T-helper 17 cell (primary cell): ENCODE results near the gene SLC35D1. TPM values are rescaled to one million over a fixed set of nuclear protein-coding genes. Genes with fewer than 3 reads are reported as not detected.
A peak's percentile ranks its signal among the peaks of the same experiment; 100 is the strongest.

Experiments
- ATAC-seq: fragments of 150-1000 bp; cut with Tn5 transposase; 2 replicates; pipeline ENCODE4 v1.10.0; 2021; ENCODE audit warnings: mild to moderate bottlenecking, moderate library complexity
- DNase-seq, 3 donors: peaks; one replicate each; pipeline versions ENCODE4 v3.0.0 to v3.0.0-alpha.2; 2020 to 2021
- H3K9me3 ChIP-seq: one replicate; pipeline ENCODE4 v1.7.0; 2013; ENCODE audit warnings: low read length, mild to moderate bottlenecking; ENCODE audit not compliant: control insufficient read depth, poor library complexity, severe bottlenecking
- H3K27ac Mint-ChIP-seq: one replicate; pipeline ENCODE4 v1.8.0; 2022; ENCODE audit warnings: mild to moderate bottlenecking, moderate library complexity, mixed read lengths
- H3K27me3 Mint-ChIP-seq: one replicate; pipeline ENCODE4 v1.8.0; 2022; ENCODE audit warnings: mixed read lengths
- H3K36me3 Mint-ChIP-seq: one replicate; pipeline ENCODE4 v1.8.0; 2022; ENCODE audit warnings: low read depth, mixed read lengths
- H3K4me1 Mint-ChIP-seq: one replicate; pipeline ENCODE4 v1.8.0; 2022; ENCODE audit warnings: mild to moderate bottlenecking, mixed read lengths
- H3K4me3 Mint-ChIP-seq: one replicate; pipeline ENCODE4 v1.8.0; 2022; ENCODE audit warnings: mild to moderate bottlenecking, moderate library complexity, mixed read lengths
- total RNA-seq, 4 donors: library from RNA in 2 of 4; stranded (reverse) in 2 of 4; gene quantifications; one replicate each; pipeline ENCODE4 v1.2.3 and lab custom pipeline; 2022 to 2026

The SLC35D1 gene
- total RNA-seq, 2 donors from 2014 or later = 10.5 to 14.1 TPM

GRCh38 chr1:67031121-67031858, 22.7 kb downstream of the SLC35D1 start:
- H3K4me3 Mint-ChIP-seq = no peak overlapping the region
- H3K36me3 Mint-ChIP-seq = peaks cover 4% of the 10 kb centered on the region
- H3K9me3 ChIP-seq = no peaks in the 10 kb centered on the region
- ATAC-seq = no peak
- peaks cover 5% of the 10 kb centered on the region for H3K4me1 Mint-ChIP-seq
- no peak overlapping the region for H3K27ac Mint-ChIP-seq
- no peaks in the 10 kb centered on the region for H3K27me3 Mint-ChIP-seq
- DNase-seq = no peak

- H3K27ac Mint-ChIP-seq = no peak overlapping the region
- no peaks in the 10 kb centered on the region for H3K9me3 ChIP-seq
- H3K36me3 Mint-ChIP-seq = peaks cover 4% of the 10 kb centered on the region
- DNase-seq (no peak), ATAC-seq (no peak)
- no peak overlapping the region for H3K4me3 Mint-ChIP-seq
- peaks cover 5% of the 10 kb centered on the region for H3K4me1 Mint-ChIP-seq
- H3K27me3 Mint-ChIP-seq = no peaks in the 10 kb centered on the region
Observed at GRCh38 chr1:67029472-67029871, 24.5 kb downstream of the SLC35D1 start.

GRCh38 chr1:67020765-67021164, 33.2 kb downstream of the SLC35D1 start:
- peaks cover 11% of the 10 kb centered on the region for H3K4me1 Mint-ChIP-seq
- ATAC-seq (no peak), DNase-seq (no peak)
- H3K27me3 Mint-ChIP-seq = no peaks in the 10 kb centered on the region
- no peak overlapping the region for H3K27ac Mint-ChIP-seq
- H3K4me3 Mint-ChIP-seq = no peak overlapping the region
- H3K36me3 Mint-ChIP-seq = peaks cover 12% of the 10 kb centered on the region
- H3K9me3 ChIP-seq = no peaks in the 10 kb centered on the region

- no peak overlapping the region for H3K27ac Mint-ChIP-seq
- H3K4me1 Mint-ChIP-seq = peaks cover 11% of the 10 kb centered on the region
- no peaks in the 10 kb centered on the region for H3K9me3 ChIP-seq
- DNase-seq (no peak), ATAC-seq (no peak)
- no peaks in the 10 kb centered on the region for H3K27me3 Mint-ChIP-seq
- peaks cover 12% of the 10 kb centered on the region for H3K36me3 Mint-ChIP-seq
- H3K4me3 Mint-ChIP-seq = no peak overlapping the region
Observed at GRCh38 chr1:67020304-67020703, 33.6 kb downstream of the SLC35D1 start.

GRCh38 chr1:67019600-67020136, 34.3 kb downstream of the SLC35D1 start:
- Mint-ChIP-seq H3K27me3 (no peaks in the 10 kb centered on the region), H3K27ac (no peak overlapping the region), H3K36me3 (peaks cover 12% of the 10 kb centered on the region)

GRCh38 chr1:67019121-67019520, 34.8 kb downstream of the SLC35D1 start:
- H3K4me1 Mint-ChIP-seq = peaks cover 11% of the 10 kb centered on the region
- H3K4me3 Mint-ChIP-seq = no peak overlapping the region
- ATAC-seq (no peak), DNase-seq (no peak)
- peaks cover 12% of the 10 kb centered on the region for H3K36me3 Mint-ChIP-seq
- H3K9me3 ChIP-seq = no peaks in the 10 kb centered on the region
- H3K27me3 Mint-ChIP-seq = no peaks in the 10 kb centered on the region
- H3K27ac Mint-ChIP-seq = no peak overlapping the region

More at GRCh38 chr1:67019600-67020136, 34.3 kb downstream of the SLC35D1 start:
- H3K9me3 ChIP-seq = no peaks in the 10 kb centered on the region
- Mint-ChIP-seq H3K4me1 (peaks cover 11% of the 10 kb centered on the region), H3K4me3 (no peak overlapping the region)
- no peak for ATAC-seq
- no peak for DNase-seq

- ATAC-seq = no peak
Observed at GRCh38 chr1:67018574-67018973, 35.4 kb downstream of the SLC35D1 start.

GRCh38 chr1:67013573-67013972, 40.4 kb downstream of the SLC35D1 start:
- Mint-ChIP-seq H3K4me3 (no peak overlapping the region), H3K4me1 (no peaks in the 10 kb centered on the region), H3K36me3 (no peaks in the 10 kb centered on the region), H3K27me3 (no peaks in the 10 kb centered on the region), H3K27ac (no peak overlapping the region)
- no peaks in the 10 kb centered on the region for H3K9me3 ChIP-seq
- DNase-seq (no peak), ATAC-seq (no peak)

More at GRCh38 chr1:67018574-67018973, 35.4 kb downstream of the SLC35D1 start:
- H3K4me3 Mint-ChIP-seq = no peak overlapping the region
- H3K36me3 Mint-ChIP-seq = peaks cover 12% of the 10 kb centered on the region
- no peak overlapping the region for H3K27ac Mint-ChIP-seq
- no peaks in the 10 kb centered on the region for H3K27me3 Mint-ChIP-seq
- H3K4me1 Mint-ChIP-seq = peaks cover 11% of the 10 kb centered on the region
- no peaks in the 10 kb centered on the region for H3K9me3 ChIP-seq
- DNase-seq = no peak

GRCh38 chr1:67009792-67010191, 44.2 kb downstream of the SLC35D1 start:
- peaks cover 5% of the 10 kb centered on the region for H3K36me3 Mint-ChIP-seq
- H3K27me3 Mint-ChIP-seq = no peaks in the 10 kb centered on the region
- no peak overlapping the region for H3K27ac Mint-ChIP-seq
- no peak overlapping the region for H3K4me3 Mint-ChIP-seq
- H3K9me3 ChIP-seq = no peaks in the 10 kb centered on the region
- DNase-seq = no peak
- no peak for ATAC-seq
- peaks cover 16% of the 10 kb centered on the region for H3K4me1 Mint-ChIP-seq

- no peak overlapping the region for H3K27ac Mint-ChIP-seq
- ATAC-seq = no peak
- no peaks in the 10 kb centered on the region for H3K9me3 ChIP-seq
- H3K27me3 Mint-ChIP-seq = no peaks in the 10 kb centered on the region
- no peak for DNase-seq
- peaks cover 25% of the 10 kb centered on the region for H3K4me1 Mint-ChIP-seq
- H3K4me3 Mint-ChIP-seq = no peak overlapping the region
- peaks cover 8% of the 10 kb centered on the region for H3K36me3 Mint-ChIP-seq
Observed at GRCh38 chr1:67005068-67005467, 48.9 kb downstream of the SLC35D1 start.

GRCh38 chr1:67004176-67004575, 49.8 kb downstream of the SLC35D1 start:
- ATAC-seq (no peak), DNase-seq (no peak)
- no peaks in the 10 kb centered on the region for H3K9me3 ChIP-seq
- H3K4me1 Mint-ChIP-seq = peaks cover 30% of the 10 kb centered on the region
- peaks cover 8% of the 10 kb centered on the region for H3K36me3 Mint-ChIP-seq
- no peaks in the 10 kb centered on the region for H3K27me3 Mint-ChIP-seq
- H3K4me3 Mint-ChIP-seq = no peak overlapping the region
- H3K27ac Mint-ChIP-seq = no peak overlapping the region

- H3K9me3 ChIP-seq = no peaks in the 10 kb centered on the region
- no peak for DNase-seq
- peaks cover 37% of the 10 kb centered on the region for H3K4me1 Mint-ChIP-seq
- H3K27me3 Mint-ChIP-seq = no peaks in the 10 kb centered on the region
- peak overlapping the region; percentile 60 for H3K27ac Mint-ChIP-seq
- ATAC-seq = no peak
- H3K4me3 Mint-ChIP-seq = no peak overlapping the region
- H3K36me3 Mint-ChIP-seq = peaks cover 6% of the 10 kb centered on the region
Observed at GRCh38 chr1:67001682-67002425, 52.1 kb downstream of the SLC35D1 start.

- peaks cover 6% of the 10 kb centered on the region for H3K36me3 Mint-ChIP-seq
- peak overlapping the region; percentile 61 for H3K27ac Mint-ChIP-seq
- H3K27me3 Mint-ChIP-seq = no peaks in the 10 kb centered on the region
- DNase-seq (no peak), ATAC-seq (no peak)
- H3K4me1 Mint-ChIP-seq = peaks cover 30% of the 10 kb centered on the region
- H3K9me3 ChIP-seq = no peaks in the 10 kb centered on the region
- no peak overlapping the region for H3K4me3 Mint-ChIP-seq
Observed at GRCh38 chr1:66999640-67000400, 54.1 kb downstream of the SLC35D1 start.
